Peyer's patch (tissue), 4 donors: ENCODE data around the gene MOCOS. TPM values are rescaled to one million over a fixed set of nuclear protein-coding genes. Genes with fewer than 3 reads are reported as not detected.
"Not testable (repeated sequence)": the region's sequence is repeated elsewhere in the genome, so short reads cannot be mapped to it uniquely, and the experiment has no call there.

Source experiments
- DNase-seq, 3 donors: peaks; one replicate each; pipeline ENCODE4 v3.0.0-alpha.2; 2017 to 2019
- H3K27ac ChIP-seq, 4 donors: fragments of 200-600 bp; sonication (generic); one replicate each; pipeline ENCODE4 v1.5.1; 2016 to 2019
- H3K27me3 ChIP-seq, 2 donors: fragments of 200-600 bp; sonication (generic); one replicate each; pipeline ENCODE4 v1.5.1; 2019
- H3K36me3 ChIP-seq, 3 donors: fragments of 200-600 bp; sonication (generic); one replicate each; pipeline ENCODE4 v1.5.1; 2016 to 2019
- H3K4me1 ChIP-seq, 4 donors: fragments of 200-600 bp; sonication (generic); one replicate each; pipeline ENCODE4 v1.5.1; 2016 to 2019
- H3K4me3 ChIP-seq, 4 donors: fragments of 200-600 bp; sonication (generic); 1 replicate in 3 of 4; 2 replicates in 1 of 4; pipeline ENCODE4 v1.5.1; 2016 to 2019; ENCODE audit warnings: mild to moderate bottlenecking in 1 of 4
- H3K9me3 ChIP-seq, 4 donors: fragments of 200-600 bp; sonication (generic); one replicate each; pipeline ENCODE4 v1.5.1; 2016 to 2019; ENCODE audit warnings: mild to moderate bottlenecking in 1 of 4
- CTCF ChIP-seq, 6 experiments: fragments of 450-650 bp in 4 of 6; fragments of 200-600 bp in 2 of 6; sonication (generic) in 1 of 6; IDR thresholded peaks; one replicate each; pipeline ENCODE4 v1.5.1; 2017 to 2019; ENCODE audit warnings: antibody characterized with exemption in 6 of 6, mild to moderate bottlenecking in 3 of 6, moderate library complexity in 1 of 6
- POLR2A ChIP-seq, 2 donors: fragments of 450-650 bp; IDR thresholded peaks; one replicate each; pipeline ENCODE4 v1.5.1; 2017; ENCODE audit warnings: antibody characterized with exemption in 2 of 2, mild to moderate bottlenecking in 2 of 2, moderate library complexity in 2 of 2
- total RNA-seq, 4 donors: library from RNA; depleted of rRNA; stranded (reverse); fragments of >200 nt; gene quantifications; one replicate each; pipeline ENCODE4 v1.1.0, GENCODE V29; 2016

Gene MOCOS
- total RNA-seq, 4 donors from 2014 or later: 5.0 to 34.0 (median 25.4) TPM

GRCh38 chr18:36203360-36203895 lies 16.1 kb downstream of the MOCOS start:
- H3K27ac ChIP-seq: no peak overlapping the region
- H3K9me3 ChIP-seq: no peaks in the 10 kb centered on the region
- H3K36me3 ChIP-seq: peaks cover 0 to 8% (median 0%) of the 10 kb centered on the region in 3 donors
- H3K4me1 ChIP-seq: no peaks in the 10 kb centered on the region
- H3K4me3 ChIP-seq: no peak overlapping the region
- no peaks in the 10 kb centered on the region for H3K27me3 ChIP-seq
- peak in 1 of 3 donors; percentile 19 for DNase-seq
- TF ChIP-seq POLR2A (IDR thresholded peaks at IDR 0.05): no peak
- TF ChIP-seq CTCF (IDR thresholded peaks at IDR 0.05): no peak

GRCh38 chr18:36205166-36205565 lies 17.9 kb downstream of the MOCOS start:
- no peaks in the 10 kb centered on the region for H3K9me3 ChIP-seq
- H3K36me3 ChIP-seq: peaks cover 0 to 8% (median 0%) of the 10 kb centered on the region in 3 donors
- no peak overlapping the region for H3K27ac ChIP-seq
- H3K4me1 ChIP-seq: no peaks in the 10 kb centered on the region
- no peak for DNase-seq
- H3K27me3 ChIP-seq: no peaks in the 10 kb centered on the region
- H3K4me3 ChIP-seq: no peak overlapping the region
- TF ChIP-seq POLR2A (IDR thresholded peaks at IDR 0.05) (no peak), CTCF (IDR thresholded peaks at IDR 0.05) (no peak)

- no peak for DNase-seq
- H3K27me3 ChIP-seq: no peaks in the 10 kb centered on the region
- H3K36me3 ChIP-seq: peaks cover 0 to 12% (median 0%) of the 10 kb centered on the region in 3 donors
- no peak overlapping the region for H3K27ac ChIP-seq
- TF ChIP-seq CTCF (IDR thresholded peaks at IDR 0.05) (no peak), POLR2A (IDR thresholded peaks at IDR 0.05) (no peak)
- no peaks in the 10 kb centered on the region for H3K4me1 ChIP-seq
- no peak overlapping the region for H3K4me3 ChIP-seq
- no peaks in the 10 kb centered on the region for H3K9me3 ChIP-seq
Measured at GRCh38 chr18:36207303-36207702, 20.0 kb downstream of the MOCOS start.

GRCh38 chr18:36207969-36208368 lies 20.7 kb downstream of the MOCOS start:
- H3K4me3 ChIP-seq, DNase-seq, H3K4me1 ChIP-seq, H3K27me3 ChIP-seq, H3K27ac ChIP-seq, H3K9me3 ChIP-seq: not testable (repeated sequence)
- H3K36me3 ChIP-seq: peaks cover 0 to 12% (median 0%) of the 10 kb centered on the region in 3 donors

- TF ChIP-seq CTCF (IDR thresholded peaks at IDR 0.05) (no peak), POLR2A (IDR thresholded peaks at IDR 0.05) (no peak)
- DNase-seq: no peak
- H3K4me1 ChIP-seq: peaks cover 0 to 6% (median 0%) of the 10 kb centered on the region in 4 donors
- no peak overlapping the region for H3K4me3 ChIP-seq
- H3K27ac ChIP-seq: no peak overlapping the region
- peaks cover 0 to 4% (median 0%) of the 10 kb centered on the region in 3 donors for H3K36me3 ChIP-seq
- no peaks in the 10 kb centered on the region for H3K27me3 ChIP-seq
- H3K9me3 ChIP-seq: no peaks in the 10 kb centered on the region
Measured at GRCh38 chr18:36211612-36212065, 24.3 kb downstream of the MOCOS start.

- H3K4me1 ChIP-seq: peaks cover 0 to 7% (median 0%) of the 10 kb centered on the region in 4 donors
- no peak overlapping the region for H3K4me3 ChIP-seq
- no peak for DNase-seq
- no peak for TF ChIP-seq POLR2A (IDR thresholded peaks at IDR 0.05)
- TF ChIP-seq CTCF (IDR thresholded peaks at IDR 0.05): no peak
- H3K9me3 ChIP-seq: no peaks in the 10 kb centered on the region
- H3K36me3 ChIP-seq: peaks cover 0 to 4% (median 0%) of the 10 kb centered on the region in 3 donors
- H3K27ac ChIP-seq: no peak overlapping the region
- no peaks in the 10 kb centered on the region for H3K27me3 ChIP-seq
Measured at GRCh38 chr18:36212301-36213171, 25.2 kb downstream of the MOCOS start.
